Osteocyte (in vitro differentiated cells): ENCODE results near the gene CSGALNACT2. TPM values are rescaled to one million over a fixed set of nuclear protein-coding genes. Genes with fewer than 3 reads are reported as not detected.
A peak's percentile ranks its signal among the peaks of the same experiment; 100 is the strongest.

Source experiments
- DNase-seq: peaks from one replicate; pipeline ENCODE4 v3.0.0; 2021; ENCODE audit warnings: mixed read lengths; ENCODE audit not compliant: unreplicated experiment; ENCODE audit errors: extremely low spot score
- H3K27ac Mint-ChIP-seq: one replicate; pipeline ENCODE4 v1.8.0; 2021; ENCODE audit warnings: mild to moderate bottlenecking, mixed read lengths; ENCODE audit not compliant: unreplicated experiment
- H3K27me3 Mint-ChIP-seq: one replicate; pipeline ENCODE4 v1.8.0; 2021; ENCODE audit warnings: mixed read lengths; ENCODE audit not compliant: unreplicated experiment
- H3K36me3 Mint-ChIP-seq: one replicate; pipeline ENCODE4 v1.8.0; 2021; ENCODE audit warnings: mixed read lengths; ENCODE audit not compliant: unreplicated experiment
- H3K4me1 Mint-ChIP-seq: one replicate; pipeline ENCODE4 v1.8.0; 2021; ENCODE audit warnings: mixed read lengths; ENCODE audit not compliant: unreplicated experiment
- H3K4me3 Mint-ChIP-seq: one replicate; pipeline ENCODE4 v1.8.0; 2021; ENCODE audit warnings: mild to moderate bottlenecking, moderate library complexity, mixed read lengths; ENCODE audit not compliant: unreplicated experiment
- H3K9me3 Mint-ChIP-seq: one replicate; pipeline ENCODE4 v1.8.0; 2021; ENCODE audit warnings: mixed read lengths; ENCODE audit not compliant: unreplicated experiment
- CTCF ChIP-seq: fragments of 200-600 bp; sonication (generic); IDR thresholded peaks from 2 replicates; pipeline ENCODE4 v1.5.0; 2021; ENCODE audit warnings: antibody characterized with exemption, mild to moderate bottlenecking, moderate library complexity
- total RNA-seq: library from RNA; stranded (reverse); gene quantifications from 2 replicates; pipeline ENCODE4 v1.2.1, GENCODE V29; 2021

Gene CSGALNACT2
- total RNA-seq, 1 donor from 2014 or later = 36.6 TPM

- Mint-ChIP-seq H3K36me3 (no peaks in the 10 kb centered on the region), H3K27me3 (peaks cover 31% of the 10 kb centered on the region), H3K9me3 (no peaks in the 10 kb centered on the region), H3K4me1 (peaks cover 3% of the 10 kb centered on the region), H3K27ac (no peak overlapping the region), H3K4me3 (no peak overlapping the region)
- no peak for TF ChIP-seq CTCF
- peak; percentile 81 for DNase-seq
These were observed 95.6 kb downstream of the CSGALNACT2 start for GRCh38 chr10:43233601-43234430.

GRCh38 chr10:43234471-43235041, 96.3 kb downstream of the CSGALNACT2 start:
- H3K27me3 Mint-ChIP-seq = peaks cover 33% of the 10 kb centered on the region
- no peaks in the 10 kb centered on the region for H3K4me1 Mint-ChIP-seq
- no peak overlapping the region for H3K27ac Mint-ChIP-seq
- DNase-seq = peak; percentile 78
- no peak overlapping the region for H3K4me3 Mint-ChIP-seq
- H3K36me3 Mint-ChIP-seq = no peaks in the 10 kb centered on the region
- H3K9me3 Mint-ChIP-seq = no peaks in the 10 kb centered on the region
- no peak for TF ChIP-seq CTCF

Other genes with a start within 250 kb of the CSGALNACT2 start
- gene RET, start 61.4 kb upstream of the CSGALNACT2 start, total RNA-seq = 0.43 and 1.1 TPM in 2 replicates
- not detected in 2 replicates for gene RASGEF1A, start 128.6 kb downstream of the CSGALNACT2 start, total RNA-seq
- gene FXYD4, start 233.2 kb downstream of the CSGALNACT2 start, total RNA-seq = not detected in 2 replicates